LNCAP (cell line): ENCODE results near the gene C19orf81.

Experiments used
- TF ChIP-seq, protein P1 (sequence below): fragments of 450-650 bp; IDR thresholded peaks from 2 replicates; pipeline ENCODE4 v1.5.1; 2017; ENCODE audit warnings: mild to moderate bottlenecking

Gene C19orf81

DNA sequence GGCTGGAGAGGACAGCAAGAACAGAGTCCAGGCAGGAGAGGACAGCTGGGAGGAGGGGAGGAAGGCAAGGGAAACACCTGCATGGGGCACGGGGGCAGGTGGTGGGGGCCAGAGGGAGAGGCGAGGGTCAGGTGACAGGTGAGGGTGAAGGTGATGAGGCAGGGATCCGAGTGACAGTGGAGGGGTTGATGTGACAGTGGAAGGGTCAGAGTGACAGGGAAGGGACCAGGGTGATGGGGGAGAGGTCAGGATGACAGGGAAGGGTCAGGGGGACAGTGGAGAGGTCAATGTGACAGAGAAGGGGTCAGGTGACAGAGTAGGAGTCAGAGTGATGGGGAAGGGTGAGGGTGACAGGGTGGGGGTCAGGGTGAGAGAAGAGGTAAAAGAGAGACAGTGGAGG lies 29.1 kb downstream of the C19orf81 start:
- TF ChIP-seq, protein P1, sequence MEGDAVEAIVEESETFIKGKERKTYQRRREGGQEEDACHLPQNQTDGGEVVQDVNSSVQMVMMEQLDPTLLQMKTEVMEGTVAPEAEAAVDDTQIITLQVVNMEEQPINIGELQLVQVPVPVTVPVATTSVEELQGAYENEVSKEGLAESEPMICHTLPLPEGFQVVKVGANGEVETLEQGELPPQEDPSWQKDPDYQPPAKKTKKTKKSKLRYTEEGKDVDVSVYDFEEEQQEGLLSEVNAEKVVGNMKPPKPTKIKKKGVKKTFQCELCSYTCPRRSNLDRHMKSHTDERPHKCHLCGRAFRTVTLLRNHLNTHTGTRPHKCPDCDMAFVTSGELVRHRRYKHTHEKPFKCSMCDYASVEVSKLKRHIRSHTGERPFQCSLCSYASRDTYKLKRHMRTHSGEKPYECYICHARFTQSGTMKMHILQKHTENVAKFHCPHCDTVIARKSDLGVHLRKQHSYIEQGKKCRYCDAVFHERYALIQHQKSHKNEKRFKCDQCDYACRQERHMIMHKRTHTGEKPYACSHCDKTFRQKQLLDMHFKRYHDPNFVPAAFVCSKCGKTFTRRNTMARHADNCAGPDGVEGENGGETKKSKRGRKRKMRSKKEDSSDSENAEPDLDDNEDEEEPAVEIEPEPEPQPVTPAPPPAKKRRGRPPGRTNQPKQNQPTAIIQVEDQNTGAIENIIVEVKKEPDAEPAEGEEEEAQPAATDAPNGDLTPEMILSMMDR, result no peak

DNA sequence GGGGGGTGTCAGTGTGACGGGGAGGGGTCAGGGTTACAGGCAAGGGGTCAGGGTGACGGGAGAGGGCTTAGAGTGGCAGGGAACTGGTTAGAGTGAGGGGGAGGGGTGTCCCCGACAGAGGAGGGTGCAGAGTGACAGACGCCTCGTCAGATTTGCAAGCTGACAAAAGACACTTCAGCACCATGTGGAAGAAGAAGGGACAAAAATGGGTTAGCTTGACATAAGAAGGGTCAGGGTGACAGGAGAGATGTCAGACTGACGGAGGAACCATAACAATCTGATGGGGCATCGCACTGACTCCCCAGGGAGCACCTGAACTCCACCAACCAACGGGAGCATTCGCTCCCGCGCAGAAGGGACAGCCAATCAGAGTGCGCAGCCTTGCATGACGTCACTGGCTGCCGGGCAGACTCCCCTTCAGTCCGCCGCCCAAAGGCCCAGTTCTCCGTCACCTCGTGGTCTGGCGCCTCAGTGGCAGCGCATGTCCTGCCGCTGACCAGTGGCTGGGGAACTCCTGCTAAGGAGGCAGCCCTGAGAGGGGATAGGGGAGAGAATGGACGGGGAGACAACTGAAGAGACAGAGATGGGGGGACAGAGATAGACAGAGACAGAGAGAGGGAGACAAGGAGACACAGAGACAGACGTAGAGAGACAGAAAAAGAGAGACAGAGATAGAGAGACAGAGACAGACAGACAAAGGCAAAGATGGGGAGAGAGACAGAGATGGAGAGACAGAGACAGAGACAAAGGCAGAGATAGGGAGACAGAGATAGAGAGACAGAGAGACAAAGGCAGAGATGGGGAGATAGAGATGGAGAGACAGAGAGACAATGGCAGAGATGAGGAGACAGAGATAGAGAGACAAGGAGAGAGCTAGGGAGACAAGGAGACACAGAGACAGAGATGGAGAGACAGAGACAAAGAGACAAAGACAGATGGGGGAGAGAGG lies 30.2 kb downstream of the C19orf81 start:
- TF ChIP-seq, protein P1, result no peak

DNA sequence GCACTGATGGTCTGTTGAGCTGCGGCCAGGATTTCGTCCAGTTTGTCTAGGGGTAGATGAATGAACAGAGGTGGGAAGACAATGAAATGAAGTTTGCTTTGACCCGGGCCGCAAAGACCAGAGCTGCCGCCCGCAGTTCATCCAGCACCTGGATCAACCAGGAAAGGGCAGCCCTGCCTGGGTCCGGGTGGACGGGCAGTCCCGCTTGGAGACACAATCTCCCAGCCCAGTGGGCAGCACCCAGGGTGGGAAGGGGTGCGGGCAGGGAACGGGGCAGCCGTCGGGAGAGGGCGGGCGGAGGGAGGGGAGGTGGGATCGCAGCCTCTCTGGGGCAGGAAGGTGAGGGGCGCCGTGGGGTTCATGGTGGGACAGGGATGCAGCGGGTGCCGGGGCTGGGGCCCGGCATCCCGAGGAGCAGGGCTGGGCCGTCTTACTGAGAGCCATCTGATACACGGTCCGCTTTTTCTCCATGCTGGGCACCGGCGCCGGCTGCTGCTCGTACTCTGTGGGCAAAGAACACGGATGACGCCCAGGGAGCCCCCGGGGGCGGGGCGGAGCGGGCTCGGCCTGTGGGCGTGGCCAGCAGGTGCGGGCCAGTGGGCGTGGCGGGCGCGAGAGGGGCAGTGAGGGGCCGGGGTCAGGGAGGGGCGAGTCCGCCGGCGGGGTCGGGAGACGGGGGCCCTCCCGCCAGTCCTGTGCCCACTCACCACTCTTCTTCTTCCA lies 37.2 kb downstream of the C19orf81 start:
- TF ChIP-seq, protein P1, result no peak

DNA sequence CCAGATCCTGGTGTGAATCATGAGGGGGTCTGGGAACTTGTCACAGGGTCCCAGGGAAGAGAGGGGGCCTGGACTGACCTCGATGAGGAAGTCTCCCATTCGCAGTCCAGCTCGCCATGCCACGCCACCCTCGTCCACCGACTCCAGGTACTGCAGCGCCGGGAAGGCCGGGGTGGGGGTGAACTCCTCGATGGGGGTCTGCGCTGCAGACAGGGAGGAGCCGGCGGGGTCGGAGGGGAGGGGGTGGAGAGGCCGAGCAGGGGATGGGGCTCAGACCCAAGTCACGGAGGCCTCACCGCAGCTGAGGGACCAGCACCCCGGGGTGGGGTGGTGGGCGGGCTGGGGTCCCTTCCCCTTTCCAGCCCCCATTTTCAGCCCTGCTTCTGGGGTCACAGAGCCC lies 39.5 kb downstream of the C19orf81 start:
- TF ChIP-seq, protein P1, result no peak

DNA sequence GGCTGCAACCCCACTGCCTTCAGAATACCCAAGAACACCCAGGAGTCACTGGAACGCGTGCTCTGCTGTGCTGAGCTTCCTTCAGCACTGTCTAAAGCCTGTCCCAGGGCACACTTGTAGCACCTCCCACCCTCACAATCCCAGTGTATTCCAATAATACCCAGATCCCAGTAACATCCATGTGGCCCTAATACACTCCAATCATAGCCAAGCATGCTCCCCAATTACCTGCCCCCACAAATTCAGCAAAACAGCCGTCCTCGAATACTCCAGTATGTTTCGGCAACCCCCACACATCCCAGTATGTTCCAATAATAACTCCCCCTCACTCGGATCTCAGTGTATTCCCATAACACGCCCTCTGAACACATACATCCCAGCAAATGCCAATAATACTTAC lies 41.2 kb downstream of the C19orf81 start:
- TF ChIP-seq, protein P1, result no peak

DNA sequence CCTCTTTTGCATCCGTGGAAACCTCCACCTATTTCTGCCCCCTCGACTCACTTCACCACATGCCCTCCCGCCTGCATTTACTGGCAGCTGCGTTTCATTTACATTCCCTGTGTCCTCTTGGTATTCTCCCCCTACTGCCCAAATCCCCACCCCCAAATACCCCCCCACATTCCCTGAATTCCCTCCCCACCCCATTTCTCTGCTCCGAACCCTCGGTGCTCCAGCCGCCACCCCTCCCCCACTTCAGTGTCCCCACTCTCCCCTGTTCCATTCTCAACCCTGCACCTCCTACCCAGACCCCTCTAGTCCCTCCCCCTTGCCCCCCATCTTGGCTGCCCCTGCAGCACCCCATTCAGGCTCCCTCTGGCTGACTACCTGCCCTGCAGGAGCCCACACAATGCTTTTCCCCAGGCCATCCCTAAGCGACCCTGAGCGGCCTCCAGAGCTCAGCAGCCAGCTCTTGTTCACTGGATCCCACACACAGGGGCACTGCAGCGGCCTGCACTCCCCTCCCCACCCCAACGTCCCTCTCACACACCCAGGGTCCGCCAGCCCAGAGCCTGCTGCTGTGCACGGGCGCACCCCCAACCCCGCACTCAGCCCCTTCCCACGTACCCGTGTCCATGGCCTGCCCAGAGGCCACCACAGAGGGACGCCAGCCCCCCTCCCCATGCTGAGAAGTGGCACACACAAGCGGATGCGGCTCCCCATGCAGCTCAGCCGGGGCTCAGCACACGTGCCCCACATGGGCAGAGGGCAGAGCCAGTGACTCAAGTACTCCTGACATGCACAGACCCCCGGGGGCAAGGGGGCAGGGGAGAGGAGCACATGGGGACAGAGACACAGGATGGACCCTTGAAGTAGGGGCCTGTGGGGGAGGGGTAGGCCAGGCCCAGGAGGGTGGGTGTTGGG lies 44.1 kb downstream of the C19orf81 start:
- TF ChIP-seq, protein P1, result no peak

DNA sequence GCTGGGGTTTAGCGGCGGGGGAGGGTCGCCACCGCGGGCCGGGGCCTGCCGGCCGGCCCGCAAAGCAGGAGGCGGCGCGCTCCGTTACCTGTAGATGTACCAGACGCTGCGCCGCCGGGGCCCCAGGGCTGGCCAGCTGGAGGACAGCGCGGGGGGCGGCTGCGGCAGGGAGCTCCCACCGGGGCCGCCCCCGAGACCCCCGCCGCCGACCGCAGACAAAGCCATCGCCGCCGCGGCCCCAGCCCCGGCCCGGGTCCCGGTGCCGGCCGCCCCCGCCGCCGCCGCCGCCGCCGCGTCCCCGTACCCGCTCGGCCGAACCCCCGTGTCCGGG lies 45.5 kb downstream of the C19orf81 start:
- TF ChIP-seq, protein P1, result no peak
